IPS DF 19.7 (cell line): ENCODE results near the gene CHIT1.

Experiments used
- DNase-seq: peaks from one replicate; pipeline ENCODE4 v3.0.0-alpha.2; 2013; ENCODE audit warnings: low read depth, low spot score

The CHIT1 gene

DNA sequence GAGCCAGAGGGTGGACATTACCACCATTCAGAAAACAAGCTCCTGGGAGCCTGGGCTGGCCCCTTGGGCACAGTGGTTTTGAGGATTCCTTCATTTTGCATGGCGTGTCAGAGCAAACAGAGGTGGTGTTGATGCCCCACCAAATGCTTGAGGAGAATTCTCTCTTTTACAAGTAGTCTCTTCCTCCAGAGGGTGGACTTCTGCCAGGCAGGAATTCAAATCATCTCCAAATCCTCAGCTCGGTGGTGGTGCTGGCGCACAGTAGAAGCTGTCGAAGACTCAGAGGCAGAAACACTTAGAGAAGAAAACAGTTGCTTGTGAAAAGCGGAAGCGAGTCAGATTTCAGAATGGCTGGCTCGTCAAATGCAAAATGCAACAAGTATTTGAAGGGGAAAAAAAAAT lies 39.5 kb downstream of the CHIT1 start:
- no peak for DNase-seq

DNA sequence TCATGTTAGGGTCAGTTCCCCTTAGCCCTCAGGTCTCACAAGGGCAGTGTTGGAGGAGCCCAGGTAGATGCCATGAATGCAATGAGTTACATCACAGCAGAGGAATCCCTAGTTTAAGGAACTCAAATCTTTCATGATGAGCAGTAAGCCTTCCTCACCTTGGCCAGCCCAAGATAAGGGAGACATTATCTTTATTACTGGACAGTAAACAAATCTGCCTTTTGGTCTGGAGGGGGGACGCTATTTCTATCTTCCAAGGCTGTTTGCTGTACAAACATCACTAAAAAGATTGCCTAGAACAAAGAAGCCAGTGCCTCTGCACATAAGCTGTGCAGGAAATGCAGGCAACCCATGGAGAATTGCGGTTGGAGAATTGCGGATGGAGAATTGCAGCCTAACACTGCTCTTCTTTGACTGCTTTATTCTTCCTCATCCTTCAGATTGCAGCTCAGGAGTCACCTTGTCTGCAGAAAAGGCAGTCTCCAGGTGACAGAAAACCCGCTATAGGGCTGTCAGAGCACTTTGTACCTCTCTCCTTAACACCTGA lies 40.7 kb downstream of the CHIT1 start:
- no peak for DNase-seq

DNA sequence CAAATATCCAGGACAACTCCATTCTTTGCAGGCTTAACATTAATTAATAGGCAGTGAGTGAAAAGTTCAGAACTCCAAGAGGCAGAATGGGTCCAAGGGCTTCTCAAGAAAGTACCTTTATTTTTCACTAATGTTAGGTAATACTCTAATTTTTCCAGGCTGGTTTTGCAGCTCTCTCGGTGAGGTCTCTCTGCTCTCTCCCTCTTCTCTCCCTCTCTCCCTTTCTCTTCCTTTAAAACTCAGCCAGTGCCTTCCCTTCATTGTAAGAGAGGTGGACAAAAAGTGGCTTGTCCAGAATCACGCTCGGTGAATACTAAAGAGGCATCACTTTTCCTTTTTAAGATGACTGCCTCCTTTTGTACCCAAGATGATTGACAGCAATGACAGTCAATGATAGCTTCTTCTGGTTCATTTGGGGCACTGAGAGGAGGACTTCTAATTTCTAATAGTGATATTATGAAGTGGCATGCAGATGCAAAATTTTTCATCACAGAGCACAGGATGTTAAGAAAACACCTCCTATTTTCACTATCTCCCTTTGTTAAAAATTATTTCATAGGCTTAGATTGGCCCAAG lies 41.7 kb downstream of the CHIT1 start:
- no peak for DNase-seq

DNA sequence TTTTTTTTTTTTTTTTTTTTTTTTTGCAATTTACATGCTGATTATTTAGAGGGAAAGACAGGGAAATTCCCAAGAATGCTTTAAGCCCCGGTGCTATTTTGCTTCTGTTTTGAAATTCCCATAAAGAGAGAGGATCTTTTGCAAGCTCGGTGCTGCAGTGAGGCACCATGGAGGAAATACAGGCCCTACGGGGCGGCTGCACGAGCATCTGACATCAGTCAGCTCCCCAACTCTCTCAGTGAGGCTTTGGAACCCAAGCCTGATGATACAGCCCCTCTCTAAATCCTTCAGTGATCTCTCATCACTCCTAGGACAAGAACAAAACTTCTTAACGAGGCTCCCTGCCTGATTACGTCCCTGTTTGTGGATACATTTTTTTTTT lies 42.2 kb downstream of the CHIT1 start:
- DNase-seq: no peak

DNA sequence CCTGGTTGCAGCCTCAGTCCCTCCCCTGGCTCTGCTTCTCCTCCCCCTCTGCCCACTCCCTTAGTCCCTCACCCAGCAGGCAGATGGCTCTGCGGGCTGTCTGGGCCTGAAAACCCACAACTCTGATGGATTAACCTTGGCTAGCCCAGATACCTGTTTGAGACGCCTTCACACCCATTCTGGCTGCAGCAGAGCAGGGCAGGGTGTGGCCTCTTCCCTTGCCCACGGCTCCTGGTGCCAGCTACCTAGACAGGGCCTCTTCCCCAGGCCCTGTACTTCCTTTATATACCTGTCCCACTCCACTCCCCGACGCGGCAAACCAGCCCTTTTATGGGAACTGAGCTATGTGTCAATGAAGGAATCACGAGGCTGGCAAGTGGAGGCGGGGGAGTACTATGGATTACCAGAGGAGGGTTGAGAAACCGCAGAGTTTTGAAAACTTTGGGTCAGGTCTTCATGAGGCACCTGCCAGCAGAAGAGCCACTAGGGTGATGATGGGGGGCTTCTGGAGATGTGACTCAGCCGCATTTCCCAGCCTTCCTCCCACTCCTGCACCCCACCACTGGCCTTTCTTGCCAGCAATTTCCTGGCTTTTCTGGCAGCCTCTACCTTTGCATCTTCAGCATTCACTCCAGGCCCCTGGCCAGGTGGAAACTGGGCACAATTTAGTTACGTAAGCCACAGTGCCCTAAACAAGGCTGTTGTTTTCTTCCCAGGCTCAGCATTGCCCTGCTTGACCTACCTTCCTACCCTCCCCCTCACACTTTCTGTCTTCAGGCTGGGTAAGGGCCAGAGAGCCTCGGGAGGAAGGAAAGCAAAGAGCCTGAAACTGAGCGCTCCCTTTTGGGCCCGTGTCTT lies 42.8 kb downstream of the CHIT1 start, which contains the start of gene CHI3L1:
CHI3L1 (minus strand) TSS at position 259 of the 858 bp plus-strand sequence; CDS start at position 178, 81 bp downstream.
- no peak for DNase-seq

DNA sequence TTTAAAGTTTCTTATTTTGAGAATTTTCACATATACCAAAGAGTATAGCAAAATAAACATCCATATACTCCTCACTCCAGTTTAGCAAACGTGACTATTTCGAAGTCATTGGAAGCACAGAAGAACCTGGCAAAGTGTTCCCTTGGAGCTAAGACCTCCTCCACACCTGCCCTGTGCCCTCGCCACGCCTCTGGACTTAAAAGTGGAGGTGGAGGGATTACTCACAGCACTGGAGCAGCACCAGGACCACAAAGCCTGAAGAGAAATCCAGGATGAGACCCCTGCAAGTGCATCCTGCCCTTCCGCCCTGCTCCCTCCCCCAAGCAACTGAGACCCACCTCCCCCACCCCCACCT lies 43.4 kb downstream of the CHIT1 start:
- DNase-seq: no peak

DNA sequence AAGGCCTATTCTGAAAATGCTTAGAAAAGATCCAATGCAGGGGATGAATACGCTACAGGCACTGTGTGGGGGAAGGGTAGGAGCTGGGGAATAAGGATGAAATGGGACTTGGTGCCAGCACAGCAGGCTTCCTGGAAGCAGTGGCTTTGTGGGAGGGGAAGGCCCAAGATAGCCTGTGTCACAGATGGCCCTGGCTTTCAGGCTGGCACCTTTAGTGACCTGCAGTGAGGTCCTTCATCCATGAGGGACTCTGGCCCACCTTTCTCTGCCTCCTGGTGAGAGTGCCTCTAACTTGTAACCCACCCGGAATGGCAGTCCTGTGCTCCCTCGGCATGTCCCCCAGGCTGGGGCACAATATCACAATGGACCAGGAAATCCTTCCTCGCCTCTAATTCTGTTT lies 43.9 kb downstream of the CHIT1 start:
- no peak for DNase-seq

DNA sequence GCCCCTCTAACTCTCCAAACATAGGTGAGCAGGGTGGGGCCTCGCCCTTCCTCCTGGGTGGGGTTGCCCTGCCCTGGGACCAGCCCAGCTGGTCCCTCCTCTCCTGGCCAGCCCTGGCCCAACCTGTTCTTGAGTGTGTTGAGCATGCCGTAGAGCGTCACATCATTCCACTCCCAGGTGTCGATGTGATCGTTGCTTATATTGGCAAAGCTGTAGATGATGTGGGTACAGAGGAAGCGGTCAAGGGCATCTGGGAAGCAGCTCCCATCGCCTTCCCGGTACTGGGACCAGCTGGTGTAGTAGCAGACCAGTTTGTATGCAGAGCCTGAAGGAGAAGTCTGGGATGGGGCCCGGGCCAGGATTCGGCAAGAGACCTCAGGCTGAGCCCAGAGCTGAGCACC lies 44.4 kb downstream of the CHIT1 start:
- no peak for DNase-seq

DNA sequence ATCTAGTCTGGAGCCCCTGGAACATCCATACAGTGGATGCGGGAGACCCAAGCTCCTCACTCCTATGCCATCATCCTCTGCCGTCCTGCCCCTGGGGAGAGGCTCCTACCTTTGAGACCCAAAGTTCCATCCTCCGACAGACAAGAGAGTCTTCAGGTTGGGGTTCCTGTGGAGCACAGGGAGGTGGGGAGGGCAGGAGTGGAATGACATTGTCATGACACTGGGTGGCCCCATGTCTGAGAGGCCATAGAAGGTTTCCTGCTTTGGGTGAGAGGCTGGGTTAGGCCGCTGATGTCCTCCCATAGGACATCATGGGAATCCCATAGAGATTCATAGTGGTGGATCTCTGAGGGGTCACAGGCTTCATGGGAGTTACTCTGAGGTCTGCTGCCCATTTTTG lies 45.0 kb downstream of the CHIT1 start:
- DNase-seq: no peak

DNA sequence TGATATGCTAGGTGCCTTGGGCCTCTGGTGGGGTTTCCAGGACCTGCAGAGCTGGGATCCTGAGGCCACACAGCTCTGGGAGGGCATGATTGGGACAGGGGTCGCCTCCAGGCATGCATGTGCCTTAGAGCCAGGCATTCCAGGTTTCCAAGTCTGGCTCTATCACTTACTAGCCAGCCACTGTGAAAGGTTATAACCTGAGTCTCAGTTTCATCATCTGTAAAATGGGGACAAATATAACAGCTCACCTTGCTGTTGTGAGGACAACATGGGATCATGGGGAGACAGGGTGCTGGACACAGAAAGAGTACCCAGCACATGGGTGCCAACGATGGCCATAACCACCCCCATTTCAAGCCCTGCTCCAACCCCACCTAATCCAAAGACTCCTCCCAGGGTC lies 45.6 kb downstream of the CHIT1 start:
- DNase-seq: no peak

DNA sequence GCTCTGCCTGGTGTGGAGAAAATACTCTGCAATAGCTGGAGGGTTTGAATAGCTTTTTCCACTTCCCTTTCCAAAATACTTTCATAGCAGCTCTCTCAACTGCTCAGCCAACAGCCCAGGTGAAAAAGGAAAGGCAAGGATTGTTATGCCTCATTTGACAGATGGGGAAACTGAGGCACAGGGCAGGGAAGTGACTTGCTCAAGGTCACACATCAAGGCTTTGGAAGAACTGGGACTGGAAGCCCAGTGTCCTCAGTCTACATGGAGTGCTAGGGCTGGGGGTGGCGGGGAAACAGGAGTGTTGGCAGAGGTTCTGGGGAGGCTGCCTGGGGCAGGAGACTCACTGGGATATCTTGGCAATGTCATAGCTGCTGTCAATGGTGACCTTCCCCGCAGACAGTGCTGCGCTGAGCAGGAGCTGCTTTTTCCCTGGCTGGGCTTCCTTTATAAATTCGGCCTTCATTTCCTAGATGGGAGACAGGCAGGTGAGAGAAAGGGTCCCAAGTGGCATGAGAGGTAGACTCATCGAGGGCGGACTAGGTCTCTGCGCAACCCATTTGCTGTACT lies 47.0 kb downstream of the CHIT1 start:
- DNase-seq: no peak

DNA sequence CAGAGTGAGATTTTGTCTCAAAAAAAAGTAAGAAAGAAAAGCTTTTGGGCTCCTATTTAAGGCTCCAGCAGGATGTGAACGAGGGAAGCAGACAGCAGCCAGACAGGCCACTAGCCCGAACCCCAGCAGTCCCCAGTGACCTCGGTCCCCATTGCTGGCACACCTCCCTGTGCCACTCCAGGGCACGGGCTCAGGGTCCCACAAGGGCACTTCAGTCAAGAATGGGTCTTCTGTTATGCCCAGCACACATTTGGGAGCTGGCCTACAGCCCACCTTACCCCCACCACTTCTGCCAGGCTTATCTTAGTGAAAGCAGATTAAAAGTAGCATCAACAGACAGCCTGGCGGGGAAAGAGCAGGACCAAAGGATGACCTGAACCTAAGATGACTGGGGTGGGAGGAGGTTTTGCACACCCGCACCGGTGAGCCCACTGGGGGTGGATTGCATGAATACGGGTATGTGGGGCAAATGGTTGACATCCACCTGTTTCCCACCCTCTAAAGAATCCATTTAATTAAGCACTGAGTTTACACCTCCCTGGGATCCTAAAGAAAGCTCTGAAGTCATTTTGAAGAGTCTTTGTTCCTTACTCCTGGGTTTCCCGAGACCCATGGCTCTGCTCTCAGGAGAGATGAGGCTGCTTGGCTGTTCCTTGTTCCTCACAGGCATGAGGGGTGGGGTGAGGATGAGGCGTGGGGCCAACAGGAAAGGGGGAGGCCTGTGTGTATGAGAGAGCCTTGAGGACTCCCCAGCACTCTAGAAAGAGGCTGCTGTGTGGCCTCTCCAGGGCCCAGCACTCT lies 47.7 kb downstream of the CHIT1 start:
- no peak for DNase-seq

DNA sequence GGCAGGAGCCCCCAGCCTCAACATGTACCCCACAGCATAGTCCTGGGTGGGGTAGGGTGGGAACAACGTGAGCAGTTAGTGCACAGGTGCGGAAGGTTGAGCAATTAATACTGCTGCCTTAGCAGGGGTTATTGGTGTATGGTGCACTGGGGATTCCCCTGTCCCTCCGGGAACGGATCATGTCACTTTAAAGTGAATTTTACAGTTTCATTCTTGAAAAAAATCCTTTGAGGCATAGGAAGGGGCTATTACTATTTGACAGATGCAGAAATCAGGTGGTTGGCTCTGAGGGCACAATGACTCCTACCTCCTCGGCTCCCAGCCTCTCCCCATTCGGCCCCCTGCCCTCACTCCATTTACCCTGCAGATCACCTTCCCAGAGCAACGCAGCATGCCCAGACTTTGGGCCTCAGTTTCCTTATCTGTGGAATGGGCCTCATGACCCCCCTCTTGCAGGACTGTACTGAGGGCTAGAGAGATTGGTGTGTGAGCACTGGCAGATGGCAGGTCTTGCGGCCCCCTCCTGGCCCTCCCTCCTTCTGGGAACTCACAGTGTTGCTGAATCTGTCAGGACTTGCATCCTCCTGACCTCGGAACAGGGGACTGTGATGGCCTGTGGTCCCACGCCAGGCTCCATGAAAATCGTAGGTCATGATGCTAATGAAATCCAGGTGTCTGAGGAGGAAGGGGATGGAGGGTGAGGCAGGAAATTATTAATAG lies 48.7 kb downstream of the CHIT1 start:
- DNase-seq: no peak

DNA sequence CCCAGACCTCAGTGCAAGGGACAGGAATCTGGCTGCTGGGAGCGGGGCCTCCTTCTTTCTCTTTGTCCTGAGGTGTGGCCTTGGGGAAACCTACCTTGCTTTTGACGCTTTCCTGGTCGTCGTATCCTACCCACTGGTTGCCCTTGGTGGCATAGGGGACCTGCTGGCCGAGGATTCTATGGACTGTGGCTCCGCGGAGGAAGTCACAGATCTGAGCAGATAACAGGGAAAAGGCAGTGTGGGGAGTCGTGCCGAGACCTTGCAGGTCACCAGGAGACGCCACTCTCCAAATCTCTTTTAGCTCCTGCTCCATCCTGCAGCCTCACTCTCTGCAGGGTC lies 49.8 kb downstream of the CHIT1 start:
- no peak for DNase-seq

DNA sequence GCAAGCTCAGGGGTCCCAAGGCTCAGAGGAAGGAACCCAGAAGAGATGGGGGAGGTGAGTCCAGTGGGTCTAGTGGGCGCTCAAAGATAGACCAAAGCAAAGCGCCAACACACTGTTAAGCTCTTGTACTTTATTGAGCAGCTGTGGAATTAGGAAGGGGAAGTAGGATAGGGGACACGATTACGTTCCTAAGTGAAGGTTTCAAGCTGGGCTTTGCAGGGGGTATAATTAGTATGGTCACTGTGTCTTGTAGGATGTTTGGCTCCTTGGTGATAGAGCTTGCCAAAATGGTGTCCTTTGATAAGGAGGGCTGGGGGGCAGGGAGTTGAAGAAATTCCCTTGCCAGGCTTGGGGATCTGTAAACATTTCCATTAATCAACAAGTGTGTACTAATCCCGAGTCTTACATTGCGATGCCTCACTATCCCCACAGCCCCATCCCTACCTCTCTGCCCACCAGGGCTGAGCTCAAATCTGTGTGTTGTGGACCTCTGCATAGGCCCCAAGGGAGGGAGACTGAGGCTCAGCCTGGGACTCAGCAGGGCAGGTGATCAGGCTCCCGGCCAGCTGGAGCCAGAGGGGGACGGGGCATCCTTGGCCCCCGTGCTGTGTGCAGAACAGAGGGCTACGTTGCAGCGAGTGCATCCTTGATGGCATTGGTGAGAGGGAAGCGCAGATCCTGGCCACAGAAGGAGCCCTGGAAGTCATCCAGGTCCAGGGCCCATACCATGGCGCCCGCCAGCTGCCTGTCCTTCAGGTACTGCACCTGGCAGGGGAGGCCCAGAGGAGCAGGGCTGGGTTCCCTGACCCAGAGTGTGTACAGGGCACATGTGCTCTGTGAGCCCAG lies 50.4 kb downstream of the CHIT1 start:
- no peak for DNase-seq

DNA sequence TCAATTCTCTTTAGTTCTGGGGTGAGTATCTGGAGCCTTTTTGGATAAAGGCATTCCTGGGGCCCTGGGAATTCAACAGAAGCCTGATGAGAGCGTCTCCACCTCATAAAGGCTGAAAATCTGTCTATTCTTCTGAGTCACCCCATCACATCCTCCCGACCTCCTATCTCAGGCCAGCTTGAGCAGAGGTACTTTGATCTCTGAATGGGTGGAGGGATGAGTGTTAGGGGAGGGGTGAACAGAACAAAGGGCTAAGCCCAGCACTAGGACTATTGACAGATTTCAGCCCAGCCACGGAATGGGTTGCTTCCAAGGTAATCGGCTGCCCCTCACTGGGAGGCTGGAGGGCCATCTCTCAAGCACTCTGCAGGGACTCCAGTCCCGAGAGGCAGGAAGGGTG lies 51.4 kb downstream of the CHIT1 start:
- DNase-seq: no peak

DNA sequence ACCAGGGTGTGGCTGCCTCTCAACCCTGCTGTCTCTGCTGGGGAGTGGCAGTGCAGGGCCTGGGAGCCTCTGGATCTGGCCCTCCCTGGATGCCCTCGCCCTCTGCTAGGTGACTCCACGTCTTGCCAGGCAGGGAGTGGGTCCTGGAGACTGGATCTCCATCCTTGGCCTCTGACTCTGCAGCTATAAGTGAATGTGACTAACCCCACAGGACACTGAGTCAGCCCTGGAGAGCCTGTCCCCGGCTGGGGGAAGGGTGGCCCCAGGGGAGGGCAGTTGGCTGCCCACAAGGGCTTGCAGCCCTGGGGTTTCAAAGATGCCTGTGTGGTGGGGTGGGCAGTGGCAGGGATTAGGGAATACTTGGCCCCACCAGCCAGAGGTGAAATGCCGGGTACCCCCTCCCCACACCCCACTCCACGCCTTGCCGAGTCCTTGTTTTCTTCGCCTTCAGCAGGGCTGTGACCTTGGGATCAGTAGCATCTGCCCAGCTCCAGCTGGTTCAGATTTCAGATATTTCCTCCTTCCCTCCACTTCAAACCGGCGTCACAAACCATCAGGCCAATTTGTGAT lies 51.9 kb downstream of the CHIT1 start:
- no peak for DNase-seq

DNA sequence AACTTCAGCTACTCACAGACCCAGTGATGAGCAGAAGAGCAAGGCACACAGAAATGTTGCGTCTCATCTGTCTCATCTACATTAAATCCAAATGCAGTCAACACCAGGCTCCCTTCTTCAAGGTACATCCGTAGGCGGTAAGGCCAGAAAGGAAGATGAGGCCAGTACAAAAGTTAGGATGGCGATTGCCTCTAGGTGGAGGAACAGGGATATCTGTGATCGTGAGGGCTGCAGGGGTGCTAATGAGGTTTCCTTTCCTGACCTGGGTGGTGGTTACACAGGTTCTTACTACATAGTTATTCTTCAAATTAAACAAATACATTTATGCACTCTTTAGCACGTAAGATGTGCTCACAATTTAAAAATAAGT lies 52.5 kb downstream of the CHIT1 start:
- DNase-seq: no peak

DNA sequence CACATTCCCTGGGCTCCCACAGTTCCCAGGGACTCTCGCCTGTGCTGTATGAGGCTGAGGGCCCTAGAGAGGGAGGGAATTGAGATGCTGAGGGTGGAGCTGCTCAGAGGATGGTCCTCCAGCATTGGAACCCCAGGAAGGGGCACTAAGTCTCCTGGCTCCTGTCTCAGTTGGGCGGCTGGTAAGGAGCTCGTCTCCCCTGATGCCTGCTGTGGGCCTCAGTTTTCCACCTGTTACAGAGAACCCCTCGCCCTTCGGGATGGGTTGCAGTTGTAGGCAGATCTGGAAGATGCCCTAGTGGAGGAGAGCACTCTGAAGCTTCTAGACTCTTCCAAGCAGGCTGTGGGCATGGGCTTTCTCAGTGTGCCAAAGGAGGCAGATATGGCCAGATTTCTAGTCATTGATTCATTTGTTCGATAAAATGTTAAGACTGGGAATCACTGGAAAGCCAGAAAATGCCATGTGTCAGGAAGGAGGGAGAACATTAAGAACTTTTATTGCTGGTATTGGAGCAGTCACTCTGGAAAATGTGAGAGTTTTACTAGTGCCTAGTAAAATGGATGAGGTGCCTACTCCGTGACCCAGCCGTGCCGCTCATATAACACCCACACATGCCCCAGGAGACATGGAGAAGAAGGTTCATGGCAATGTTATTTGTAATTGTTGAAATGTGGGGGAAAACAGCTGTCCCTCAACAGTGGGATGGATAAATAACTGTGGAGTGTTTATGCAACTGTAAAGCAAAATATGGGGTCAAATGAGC lies 53.0 kb downstream of the CHIT1 start:
- DNase-seq: no peak

DNA sequence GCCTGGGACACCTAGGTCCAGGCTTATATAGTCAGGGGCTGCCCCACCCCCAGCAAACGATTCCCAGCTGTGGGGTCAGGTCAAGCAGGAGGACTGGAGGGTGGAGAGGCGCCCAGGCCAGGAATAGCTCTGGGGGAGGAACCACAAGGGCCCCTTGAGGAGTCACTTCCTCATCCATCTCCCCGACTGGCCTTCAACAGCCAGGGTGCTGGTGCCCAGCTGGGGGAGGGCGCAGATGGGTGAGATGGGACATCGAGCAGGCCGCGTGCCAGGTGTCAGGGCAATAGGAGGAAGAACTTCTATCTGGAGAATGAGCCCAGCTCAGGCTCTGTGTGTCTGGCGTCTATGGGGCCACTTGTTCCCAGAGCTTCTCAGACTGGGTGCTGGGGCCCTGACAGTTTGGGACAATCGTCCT lies 53.6 kb downstream of the CHIT1 start:
- no peak for DNase-seq
